Suprapubic skin (tissue), 4 donors: Measurements from ENCODE around the gene PRAMEF11.
"Not testable (repeated sequence)": the region's sequence is repeated elsewhere in the genome, so short reads cannot be mapped to it uniquely, and the experiment has no call there.

Source experiments
- POLR2A ChIP-seq, 2 donors: fragments of 450-650 bp; IDR thresholded peaks; one replicate each; pipeline ENCODE4 v1.6.1; 2017; ENCODE audit warnings: antibody characterized with exemption in 2 of 2, mild to moderate bottlenecking in 2 of 2, moderate library complexity in 2 of 2
- POLR2AphosphoS5 ChIP-seq, 3 donors: sonication (generic); formaldehyde crosslinking; IDR thresholded peaks; one replicate each; pipeline ENCODE4 v1.6.1; 2017; ENCODE audit warnings: antibody characterized with exemption in 3 of 3

DNA sequence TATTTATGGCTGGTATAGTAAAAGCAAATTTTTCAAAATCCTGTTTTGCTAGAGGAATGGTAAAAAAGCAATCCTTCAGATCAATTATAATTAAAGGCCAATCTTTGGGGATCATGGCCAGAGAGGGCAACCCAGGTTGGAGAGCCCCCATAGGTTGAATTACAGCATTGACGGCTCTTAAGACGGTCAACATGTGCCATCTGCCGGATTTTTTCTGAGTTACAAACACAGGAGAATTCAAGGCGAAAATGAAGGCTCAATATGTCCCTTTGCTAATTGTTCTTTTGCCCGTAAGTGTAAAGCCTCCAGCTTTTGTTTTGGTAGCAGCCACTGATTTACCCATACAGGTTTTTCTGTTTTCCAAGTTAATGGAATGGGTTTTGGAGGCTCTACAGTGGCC lies 49.7 kb downstream of the PRAMEF11 start:
- not testable (repeated sequence) for TF ChIP-seq POLR2AphosphoS5, POLR2A (IDR thresholded peaks at IDR 0.05)
